GM10266 (cell line): ENCODE data around the gene ACTL7B.

Source experiments
- DNase-seq: peaks from one replicate; pipeline ENCODE4 v3.0.0; 2012; ENCODE audit errors: extremely low spot score
- TF ChIP-seq, protein P1 (sequence below): IDR thresholded peaks from 2 replicates; pipeline ENCODE4 v1.5.1; 2012; ENCODE audit warnings: mild to moderate bottlenecking, low read depth; ENCODE audit not compliant: control insufficient read depth, insufficient read depth; ENCODE audit errors: missing control alignments

The ACTL7B gene

DNA sequence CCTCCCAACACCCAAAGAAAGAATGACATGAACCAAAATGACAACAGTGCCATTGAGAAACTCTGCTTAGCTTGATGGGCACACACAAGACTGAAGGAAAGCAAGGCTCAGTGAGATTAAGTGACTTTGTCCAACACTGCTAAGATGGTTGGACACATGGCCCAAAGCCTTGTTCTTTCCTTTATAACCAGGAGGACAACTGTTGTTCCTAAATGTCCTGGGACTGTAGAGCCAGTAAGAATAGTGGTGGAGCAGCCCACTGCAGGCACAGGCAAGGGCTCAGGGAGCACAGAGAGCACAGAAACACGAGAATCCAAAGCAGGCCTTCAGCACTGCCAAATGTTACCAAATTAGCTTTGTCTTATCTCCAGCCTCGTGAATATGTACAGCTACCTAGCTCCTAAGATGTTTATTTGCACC is 10.2 kb upstream of the ACTL7B start:
- no peak for DNase-seq
- TF ChIP-seq, protein P1, sequence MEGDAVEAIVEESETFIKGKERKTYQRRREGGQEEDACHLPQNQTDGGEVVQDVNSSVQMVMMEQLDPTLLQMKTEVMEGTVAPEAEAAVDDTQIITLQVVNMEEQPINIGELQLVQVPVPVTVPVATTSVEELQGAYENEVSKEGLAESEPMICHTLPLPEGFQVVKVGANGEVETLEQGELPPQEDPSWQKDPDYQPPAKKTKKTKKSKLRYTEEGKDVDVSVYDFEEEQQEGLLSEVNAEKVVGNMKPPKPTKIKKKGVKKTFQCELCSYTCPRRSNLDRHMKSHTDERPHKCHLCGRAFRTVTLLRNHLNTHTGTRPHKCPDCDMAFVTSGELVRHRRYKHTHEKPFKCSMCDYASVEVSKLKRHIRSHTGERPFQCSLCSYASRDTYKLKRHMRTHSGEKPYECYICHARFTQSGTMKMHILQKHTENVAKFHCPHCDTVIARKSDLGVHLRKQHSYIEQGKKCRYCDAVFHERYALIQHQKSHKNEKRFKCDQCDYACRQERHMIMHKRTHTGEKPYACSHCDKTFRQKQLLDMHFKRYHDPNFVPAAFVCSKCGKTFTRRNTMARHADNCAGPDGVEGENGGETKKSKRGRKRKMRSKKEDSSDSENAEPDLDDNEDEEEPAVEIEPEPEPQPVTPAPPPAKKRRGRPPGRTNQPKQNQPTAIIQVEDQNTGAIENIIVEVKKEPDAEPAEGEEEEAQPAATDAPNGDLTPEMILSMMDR, result no peak

GRCh38 chr9:108865037-108865436 is 9.3 kb upstream of the ACTL7B start:
- TF ChIP-seq, protein P1, result no peak
- no peak for DNase-seq

- TF ChIP-seq, protein P1, result no peak
- DNase-seq, result no peak
Measured at GRCh38 chr9:108864446-108864845, 8.7 kb upstream of the ACTL7B start.

GRCh38 chr9:108863891-108864290 is 8.1 kb upstream of the ACTL7B start:
- no peak for DNase-seq
- TF ChIP-seq, protein P1, result no peak

DNA sequence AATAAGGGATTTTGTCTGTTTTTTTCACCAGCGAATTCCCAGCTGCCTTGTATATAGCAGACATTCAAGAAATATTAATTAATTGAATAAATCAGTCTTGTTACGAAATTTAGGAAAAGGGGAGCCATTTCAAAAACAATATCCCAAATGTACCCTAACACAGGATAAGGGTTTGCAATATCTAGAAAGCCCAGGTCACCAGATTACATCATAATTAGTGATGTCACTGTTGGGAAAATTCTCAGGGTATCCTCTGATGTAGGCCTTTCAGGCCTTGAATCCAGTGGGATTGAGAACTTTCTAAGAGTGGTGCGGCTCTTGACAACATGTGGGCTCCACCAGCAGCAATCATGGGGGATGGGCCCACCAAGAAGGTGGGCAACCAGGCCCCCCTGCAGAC is 6.2 kb upstream of the ACTL7B start, which contains the start of gene ACTL7A:
Gene ACTL7A, plus strand, starts transcription at position 270 of the 400 bp plus-strand sequence. Its CDS starts 57 bp downstream, at position 327.
- no peak for DNase-seq
- TF ChIP-seq, protein P1, result no peak

DNA sequence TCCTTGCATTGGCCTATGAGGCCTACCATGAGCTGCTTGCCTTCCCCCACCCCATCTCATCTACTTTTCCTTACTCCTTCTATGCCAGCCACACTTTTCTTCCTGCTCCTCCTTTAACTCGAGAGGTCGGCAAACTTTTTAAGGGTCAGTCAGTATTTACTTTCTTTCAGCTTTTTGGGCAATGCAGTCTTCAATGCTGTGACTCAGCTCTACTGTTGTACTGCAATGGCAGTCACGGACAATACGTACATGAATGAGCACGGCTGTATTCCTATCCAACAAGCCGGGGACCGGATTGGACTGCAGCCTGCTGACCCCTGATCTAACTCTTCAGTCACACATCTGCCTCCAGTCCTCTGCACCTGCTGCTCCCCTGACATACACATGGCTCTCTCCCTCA is 5.7 kb upstream of the ACTL7B start:
- no peak for DNase-seq
- TF ChIP-seq, protein P1, result no peak

- no peak for DNase-seq
Measured at GRCh38 chr9:108860764-108861163, 5.0 kb upstream of the ACTL7B start.

More at GRCh38 chr9:108860764-108861163, 5.0 kb upstream of the ACTL7B start:
- TF ChIP-seq, protein P1, result no peak
